Measurements from ENCODE around the gene PLXNA4.

PLXNA4 gene

GRCh38 chr7:132158166-132158565 is 418.1 kb downstream of the PLXNA4 start:
- DNase-seq (ENCODE audit: extremely low spot score), result no peak
- CTCF ChIA-PET, result no interaction called here
- POLR2A ChIA-PET, result no interaction called here
- TF ChIP-seq ZNF384 (IDR thresholded peaks at IDR 0.05) (no peak), NFRKB (IDR thresholded peaks at IDR 0.05) (no peak), L3MBTL2 (conservative IDR thresholded peaks at IDR 0.05) (no peak), FOXA1 (IDR thresholded peaks at IDR 0.05) (no peak), LEF1 (IDR thresholded peaks at IDR 0.05; ENCODE audit: borderline replicate concordance) (no peak), TARDBP (IDR thresholded peaks at IDR 0.05) (no peak), SP1 (IDR thresholded peaks at IDR 0.05) (no peak), SUZ12 (IDR thresholded peaks at IDR 0.05) (no peak), FOXK2 (IDR thresholded peaks at IDR 0.05) (no peak), FOXM1 (IDR thresholded peaks at IDR 0.05; ENCODE audit: borderline replicate concordance) (no peak), PKNOX1 (IDR thresholded peaks at IDR 0.05) (no peak), ELF4 (IDR thresholded peaks at IDR 0.05) (no peak), ARNT (IDR thresholded peaks at IDR 0.05) (no peak)

GRCh38 chr7:132155715-132156114 is 420.6 kb downstream of the PLXNA4 start:
- ChIA-PET CTCF (no interaction called here), POLR2A (no interaction called here)
- TF ChIP-seq ELF4 (IDR thresholded peaks at IDR 0.05), result no peak
- no peak for TF ChIP-seq ZNF384 (IDR thresholded peaks at IDR 0.05)
- no peak for TF ChIP-seq BHLHE40 (IDR thresholded peaks at IDR 0.05; ENCODE audit: borderline replicate concordance)
- no peak for TF ChIP-seq TARDBP (IDR thresholded peaks at IDR 0.05)
- no peak for TF ChIP-seq SUZ12 (IDR thresholded peaks at IDR 0.05)
- TF ChIP-seq HDGF (IDR thresholded peaks at IDR 0.05; ENCODE audit: borderline replicate concordance), result no peak
- TF ChIP-seq CTBP1 (IDR thresholded peaks at IDR 0.05; ENCODE audit: borderline replicate concordance), result no peak
- TF ChIP-seq FOXM1 (IDR thresholded peaks at IDR 0.05; ENCODE audit: borderline replicate concordance), result no peak
- no peak for TF ChIP-seq PKNOX1 (IDR thresholded peaks at IDR 0.05)
- TF ChIP-seq NFRKB (IDR thresholded peaks at IDR 0.05), result no peak
- TF ChIP-seq ARNT (IDR thresholded peaks at IDR 0.05), result no peak
- no peak for TF ChIP-seq FOXK2 (IDR thresholded peaks at IDR 0.05)
- no peak for TF ChIP-seq LEF1 (IDR thresholded peaks at IDR 0.05; ENCODE audit: borderline replicate concordance)
- no peak for TF ChIP-seq SP1 (IDR thresholded peaks at IDR 0.05)
- no peak for TF ChIP-seq FOXA1 (IDR thresholded peaks at IDR 0.05)
- TF ChIP-seq L3MBTL2 (conservative IDR thresholded peaks at IDR 0.05), result no peak
- DNase-seq (ENCODE audit: extremely low spot score), result no peak

GRCh38 chr7:132154695-132155471 is 421.4 kb downstream of the PLXNA4 start:
- ChIA-PET CTCF (no interaction called here), POLR2A (no interaction called here)
- no peak for TF ChIP-seq ELF4 (IDR thresholded peaks at IDR 0.05)
- TF ChIP-seq FOXK2 (IDR thresholded peaks at IDR 0.05), result no peak
- no peak for TF ChIP-seq PKNOX1 (IDR thresholded peaks at IDR 0.05)
- no peak for TF ChIP-seq NFRKB (IDR thresholded peaks at IDR 0.05)
- TF ChIP-seq CTBP1 (IDR thresholded peaks at IDR 0.05; ENCODE audit: borderline replicate concordance), result no peak
- no peak for TF ChIP-seq L3MBTL2 (conservative IDR thresholded peaks at IDR 0.05)
- TF ChIP-seq SUZ12 (IDR thresholded peaks at IDR 0.05), result no peak
- no peak for TF ChIP-seq LEF1 (IDR thresholded peaks at IDR 0.05; ENCODE audit: borderline replicate concordance)
- no peak for TF ChIP-seq HDGF (IDR thresholded peaks at IDR 0.05; ENCODE audit: borderline replicate concordance)
- no peak for TF ChIP-seq FOXA1 (IDR thresholded peaks at IDR 0.05)
- DNase-seq (ENCODE audit: extremely low spot score), result no peak

GRCh38 chr7:132154248-132154647 is 422.0 kb downstream of the PLXNA4 start:
- CTCF ChIA-PET, result no interaction called here

More at GRCh38 chr7:132154248-132154647, 422.0 kb downstream of the PLXNA4 start:
- no peak for TF ChIP-seq FOXM1 (IDR thresholded peaks at IDR 0.05; ENCODE audit: borderline replicate concordance)
- TF ChIP-seq ELF4 (IDR thresholded peaks at IDR 0.05), result no peak
- TF ChIP-seq ZNF384 (IDR thresholded peaks at IDR 0.05), result no peak
- TF ChIP-seq NFRKB (IDR thresholded peaks at IDR 0.05), result no peak
- TF ChIP-seq SUZ12 (IDR thresholded peaks at IDR 0.05), result no peak
- no peak for TF ChIP-seq PKNOX1 (IDR thresholded peaks at IDR 0.05)
- TF ChIP-seq BHLHE40 (IDR thresholded peaks at IDR 0.05; ENCODE audit: borderline replicate concordance), result no peak
- no peak for TF ChIP-seq LEF1 (IDR thresholded peaks at IDR 0.05; ENCODE audit: borderline replicate concordance)
- no peak for TF ChIP-seq FOXA1 (IDR thresholded peaks at IDR 0.05)
- no peak for TF ChIP-seq FOXK2 (IDR thresholded peaks at IDR 0.05)
- TF ChIP-seq HDGF (IDR thresholded peaks at IDR 0.05; ENCODE audit: borderline replicate concordance), result no peak
- TF ChIP-seq ARNT (IDR thresholded peaks at IDR 0.05), result no peak
- no peak for DNase-seq (ENCODE audit: extremely low spot score)
- POLR2A ChIA-PET, result no interaction called here
